GM12873 (cell line): ENCODE data around the gene PGAM2.

Source experiments
- TF ChIP-seq, protein P1 (sequence below): IDR thresholded peaks from 2 replicates; pipeline ENCODE4 v1.5.1; 2012; ENCODE audit warnings: low read depth, mild to moderate bottlenecking, moderate library complexity, low read length, control low read depth; ENCODE audit not compliant: insufficient read depth; ENCODE audit errors: missing control alignments

The PGAM2 gene

DNA sequence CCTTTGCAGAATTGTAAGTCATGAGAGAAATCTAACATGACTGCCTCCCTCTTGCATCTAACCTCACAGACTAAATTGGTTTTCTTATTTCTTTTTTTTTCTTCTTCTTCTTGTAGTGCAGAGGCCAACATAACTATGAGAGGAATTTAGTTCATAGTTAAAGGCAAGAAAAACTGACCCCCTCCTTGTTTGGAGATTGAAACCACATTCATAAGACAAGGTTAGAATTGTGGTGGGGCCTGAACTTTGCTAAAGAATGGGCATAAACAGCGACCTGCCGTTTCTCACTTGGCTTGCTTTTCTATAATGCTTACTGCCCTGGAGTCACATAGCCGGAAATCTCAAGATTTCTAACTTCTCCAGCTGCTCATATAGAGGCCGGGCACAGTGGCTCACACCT lies 19.3 kb upstream of the PGAM2 start:
- TF ChIP-seq, protein P1, sequence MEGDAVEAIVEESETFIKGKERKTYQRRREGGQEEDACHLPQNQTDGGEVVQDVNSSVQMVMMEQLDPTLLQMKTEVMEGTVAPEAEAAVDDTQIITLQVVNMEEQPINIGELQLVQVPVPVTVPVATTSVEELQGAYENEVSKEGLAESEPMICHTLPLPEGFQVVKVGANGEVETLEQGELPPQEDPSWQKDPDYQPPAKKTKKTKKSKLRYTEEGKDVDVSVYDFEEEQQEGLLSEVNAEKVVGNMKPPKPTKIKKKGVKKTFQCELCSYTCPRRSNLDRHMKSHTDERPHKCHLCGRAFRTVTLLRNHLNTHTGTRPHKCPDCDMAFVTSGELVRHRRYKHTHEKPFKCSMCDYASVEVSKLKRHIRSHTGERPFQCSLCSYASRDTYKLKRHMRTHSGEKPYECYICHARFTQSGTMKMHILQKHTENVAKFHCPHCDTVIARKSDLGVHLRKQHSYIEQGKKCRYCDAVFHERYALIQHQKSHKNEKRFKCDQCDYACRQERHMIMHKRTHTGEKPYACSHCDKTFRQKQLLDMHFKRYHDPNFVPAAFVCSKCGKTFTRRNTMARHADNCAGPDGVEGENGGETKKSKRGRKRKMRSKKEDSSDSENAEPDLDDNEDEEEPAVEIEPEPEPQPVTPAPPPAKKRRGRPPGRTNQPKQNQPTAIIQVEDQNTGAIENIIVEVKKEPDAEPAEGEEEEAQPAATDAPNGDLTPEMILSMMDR: no peak

DNA sequence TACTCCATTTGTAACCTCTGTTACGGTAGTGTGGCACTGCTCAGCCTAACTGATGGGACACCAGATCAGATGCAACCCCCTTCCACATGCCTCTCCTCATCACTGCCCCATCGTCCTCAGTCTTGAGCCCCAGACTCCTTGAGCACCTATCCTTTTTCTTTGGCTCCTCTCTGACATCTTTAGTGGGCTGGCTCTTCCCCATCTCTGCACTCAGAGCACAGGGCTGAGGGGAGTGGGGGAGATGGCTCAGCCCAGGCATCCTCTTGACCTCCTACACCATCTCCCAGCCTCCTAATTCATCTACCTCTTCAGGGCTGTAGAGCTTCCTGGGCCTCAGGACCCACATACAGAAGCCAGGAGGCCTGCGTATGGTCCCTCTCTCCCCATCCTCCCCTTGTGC lies 18.4 kb upstream of the PGAM2 start:
- TF ChIP-seq, protein P1: no peak

DNA sequence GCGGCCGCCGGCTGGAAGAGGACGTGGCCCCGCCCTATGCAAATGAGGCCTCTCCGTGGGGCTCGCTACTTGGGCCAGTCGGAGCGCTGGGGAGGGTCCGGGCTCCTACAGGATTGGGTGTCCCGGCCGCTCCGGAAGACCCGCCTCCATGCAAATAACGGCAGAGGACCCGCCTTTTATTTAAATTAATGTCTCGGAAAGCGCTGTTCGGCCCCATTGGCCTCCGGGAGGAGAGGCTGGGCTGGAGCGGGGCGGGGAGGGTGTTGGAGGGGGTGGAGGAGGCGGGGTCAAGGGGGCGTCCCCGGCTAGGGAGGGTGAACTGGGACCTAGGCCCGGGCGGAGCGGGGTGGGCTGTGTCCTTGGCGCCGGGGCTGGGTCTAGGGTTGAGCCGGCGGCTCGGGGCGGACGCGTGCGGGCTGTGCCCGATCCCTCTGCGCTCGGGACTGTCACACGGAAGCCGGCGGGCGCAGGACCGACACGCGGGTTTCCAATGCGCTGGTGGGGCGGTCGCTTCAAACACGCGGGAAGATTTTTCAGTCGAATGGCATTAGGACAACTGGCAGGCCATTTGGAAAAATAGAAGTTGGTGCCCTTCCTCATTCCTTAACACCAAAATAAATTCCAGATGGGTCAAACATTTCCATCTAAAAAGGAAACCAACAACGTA lies 17.3 kb upstream of the PGAM2 start:
- TF ChIP-seq, protein P1: no peak

DNA sequence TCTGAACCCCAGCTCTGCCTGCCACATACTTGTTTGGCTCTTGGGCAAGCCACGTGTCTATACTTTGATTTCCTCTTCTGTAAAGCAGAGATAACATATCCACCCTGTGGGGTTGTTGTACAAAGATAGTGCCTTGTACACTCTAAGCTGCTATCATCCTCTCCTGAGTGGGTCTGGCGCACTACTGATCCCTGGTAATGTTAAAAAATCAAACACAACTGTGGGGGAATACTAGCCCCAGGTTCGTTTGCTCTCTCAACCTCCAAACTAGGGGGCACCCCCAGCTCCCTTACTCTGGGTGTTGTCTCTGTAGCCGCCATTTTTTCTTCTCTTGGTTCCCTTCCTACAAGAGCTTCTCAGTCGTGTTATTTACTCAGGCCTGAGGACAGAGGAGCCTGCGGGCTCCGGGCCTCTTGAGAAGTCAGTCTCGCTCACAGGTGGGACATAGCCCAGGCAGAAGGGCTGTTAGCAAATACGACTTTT lies 15.9 kb upstream of the PGAM2 start:
- TF ChIP-seq, protein P1: peak; percentile 1

DNA sequence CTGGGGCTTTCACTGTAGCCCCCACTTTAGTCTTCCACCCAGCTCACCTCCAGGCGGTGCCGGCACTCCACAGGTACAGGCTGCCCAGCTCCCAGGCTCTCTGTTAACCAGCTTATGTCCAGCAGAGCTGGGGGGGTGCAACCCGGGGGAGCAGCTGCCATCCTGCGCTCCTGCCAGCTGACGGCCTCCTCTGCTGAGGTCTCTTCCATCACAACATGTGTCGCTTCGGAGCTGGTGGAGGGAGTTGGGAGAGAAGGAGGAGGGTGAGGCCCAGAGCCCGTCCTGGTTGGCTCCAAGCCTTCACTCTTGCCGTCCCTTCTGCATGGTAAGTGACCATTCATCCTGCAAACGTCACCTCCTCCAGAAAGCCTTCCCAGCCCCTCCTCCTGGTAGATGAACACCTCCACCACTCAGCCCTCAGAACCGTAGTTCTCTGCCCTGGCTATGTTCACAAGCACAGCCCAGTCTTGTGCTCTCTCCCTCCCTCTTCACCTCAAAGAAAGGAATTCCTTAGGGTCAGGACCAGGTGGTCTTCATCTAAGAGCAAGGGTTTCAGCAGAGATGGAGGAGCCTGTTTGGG lies 15.4 kb upstream of the PGAM2 start:
- TF ChIP-seq, protein P1: peak; percentile 0

DNA sequence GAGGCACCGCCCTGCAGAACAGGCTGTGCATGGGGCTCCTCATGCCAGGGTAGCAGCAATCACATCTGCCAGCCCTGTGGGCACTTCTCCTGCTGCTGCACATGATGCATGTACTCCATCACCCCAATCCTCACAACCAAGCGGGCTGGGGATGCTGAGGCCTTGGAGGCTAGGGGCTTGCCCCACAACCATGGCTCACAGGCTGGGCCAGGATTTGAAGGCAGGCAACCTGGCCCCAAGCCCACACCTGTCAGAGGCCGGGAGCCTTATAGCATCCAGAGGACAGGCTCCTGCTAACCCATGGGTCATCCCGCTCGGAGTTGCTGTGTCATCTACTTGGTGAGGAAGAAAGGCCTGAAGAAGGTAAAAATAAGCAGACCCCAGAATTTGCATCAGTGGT lies 14.8 kb upstream of the PGAM2 start:
- TF ChIP-seq, protein P1: no peak

DNA sequence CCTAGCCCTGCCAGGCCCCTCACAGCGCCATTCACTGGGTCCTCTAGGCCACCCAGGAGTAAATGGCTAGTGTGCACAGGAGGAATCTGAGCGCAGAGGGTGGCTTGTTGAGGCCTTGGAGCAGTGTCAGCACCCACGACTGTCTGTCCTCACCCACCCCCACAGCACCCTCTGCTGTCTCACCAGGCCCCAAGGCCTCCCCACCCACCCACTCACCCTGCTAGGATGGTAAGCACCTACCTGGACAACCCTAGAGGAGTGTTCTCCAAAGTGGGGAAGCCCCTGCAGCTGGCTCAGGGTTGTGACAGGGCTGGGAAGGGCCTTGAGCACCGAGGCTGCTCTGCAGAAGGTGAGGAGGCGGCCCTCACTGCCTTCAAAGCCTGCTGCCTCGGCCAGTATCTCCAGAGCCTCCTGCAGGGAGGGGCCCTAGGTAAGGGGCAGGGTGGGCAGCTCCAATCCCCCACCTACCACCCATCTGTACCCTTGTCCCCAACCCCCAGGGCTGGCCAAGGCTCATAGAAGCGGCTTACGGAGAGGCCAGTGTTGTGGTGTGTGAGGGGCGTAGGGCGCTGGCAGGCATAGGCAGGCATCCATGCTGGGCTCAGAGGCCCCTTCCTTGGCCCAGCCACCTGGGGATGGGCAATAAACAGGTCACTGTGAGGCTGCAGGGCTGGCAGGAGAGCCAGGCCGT lies 14.1 kb upstream of the PGAM2 start:
- TF ChIP-seq, protein P1: no peak
